NOMO-1 treated with DMSO at 0.1 percent for 48 hours (cell line): ENCODE measurements around the gene PCDHB5.
"Not testable (repeated sequence)": the region's sequence is repeated elsewhere in the genome, so short reads cannot be mapped to it uniquely, and the experiment has no call there.

Source experiments
- DNase-seq: peaks from one replicate; lab custom pipeline; 2025; ENCODE audit not compliant: unreplicated experiment; lab: John Stamatoyannopoulos, UW

PCDHB5 gene

DNA sequence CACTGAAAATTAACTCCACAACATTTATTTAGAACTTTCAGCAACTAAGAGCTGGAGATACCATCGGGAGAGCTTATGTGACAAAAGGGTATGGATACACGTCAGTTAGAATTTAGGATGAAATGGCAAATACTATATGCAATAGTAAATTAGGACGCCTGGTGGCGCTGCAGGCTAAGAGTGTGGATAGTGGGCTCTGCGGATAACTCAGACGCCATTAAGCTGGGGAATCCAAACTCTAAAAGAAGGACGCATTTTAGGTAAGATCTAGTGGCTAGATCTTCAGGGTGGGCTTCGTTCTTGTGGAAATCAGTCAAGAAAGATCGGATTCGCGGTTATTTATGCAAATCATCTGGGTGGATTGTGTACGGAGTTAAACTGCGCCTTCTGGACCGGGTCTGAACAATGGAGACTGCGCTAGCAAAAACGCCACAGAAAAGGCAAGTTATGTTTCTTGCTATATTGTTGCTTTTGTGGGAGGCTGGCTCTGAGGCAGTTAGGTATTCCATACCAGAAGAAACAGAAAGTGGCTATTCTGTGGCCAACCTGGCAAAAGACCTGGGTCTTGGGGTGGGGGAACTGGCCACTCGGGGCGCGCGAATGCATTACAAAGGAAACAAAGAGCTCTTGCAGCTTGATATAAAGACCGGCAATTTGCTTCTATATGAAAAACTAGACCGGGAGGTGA lies at the start of gene PCDHB5:
Gene PCDHB5 (plus strand): TSS at position 177 of the 688 bp plus-strand sequence. CDS start 229 bp downstream, at position 406.
- DNase-seq: no peak

DNA sequence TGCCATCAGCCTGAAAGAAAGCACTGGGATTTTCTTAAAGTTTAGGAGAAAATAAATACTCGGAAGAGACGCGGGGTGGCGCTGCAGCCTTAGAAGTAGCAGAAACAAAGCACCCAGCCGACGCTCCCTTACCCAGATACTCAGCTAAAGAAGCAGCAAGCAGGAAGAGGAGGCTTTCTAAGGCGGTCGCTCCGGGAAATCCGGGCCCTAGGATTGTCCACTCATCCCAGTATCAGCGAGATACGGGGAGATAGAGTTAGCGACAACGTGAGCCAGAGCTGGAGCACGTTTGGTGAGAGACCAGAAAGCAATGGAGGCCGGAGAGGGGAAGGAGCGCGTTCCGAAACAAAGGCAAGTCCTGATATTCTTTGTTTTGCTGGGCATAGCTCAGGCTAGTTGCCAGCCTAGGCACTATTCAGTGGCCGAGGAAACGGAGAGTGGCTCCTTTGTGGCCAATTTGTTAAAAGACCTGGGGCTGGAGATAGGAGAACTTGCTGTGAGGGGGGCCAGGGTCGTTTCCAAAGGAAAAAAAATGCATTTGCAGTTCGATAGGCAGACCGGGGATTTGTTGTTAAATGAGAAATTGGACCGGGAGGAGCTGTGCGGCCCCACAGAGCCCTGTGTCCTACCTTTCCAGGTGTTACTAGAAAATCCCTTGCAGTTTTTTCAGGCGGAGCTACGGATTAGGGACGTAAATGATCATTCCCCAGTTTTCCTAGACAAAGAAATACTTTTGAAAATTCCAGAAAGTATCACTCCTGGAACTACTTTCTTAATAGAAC lies 40.3 kb upstream of the PCDHB5 start, which contains the start of gene PCDHB2:
Gene PCDHB2 (plus strand): TSS at position 135 of the 782 bp plus-strand sequence. CDS start 176 bp downstream, at position 311.
- no peak for DNase-seq

DNA sequence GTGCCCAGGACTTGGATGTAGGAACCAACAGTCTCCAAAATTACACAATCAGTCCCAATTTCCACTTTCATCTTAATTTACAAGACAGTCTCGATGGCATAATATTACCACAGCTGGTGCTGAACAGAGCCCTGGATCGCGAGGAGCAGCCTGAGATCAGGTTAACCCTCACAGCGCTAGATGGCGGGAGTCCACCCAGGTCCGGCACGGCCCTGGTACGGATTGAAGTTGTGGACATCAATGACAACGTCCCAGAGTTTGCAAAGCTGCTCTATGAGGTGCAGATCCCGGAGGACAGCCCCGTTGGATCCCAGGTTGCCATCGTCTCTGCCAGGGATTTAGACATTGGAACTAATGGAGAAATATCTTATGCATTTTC lies 39.8 kb upstream of the PCDHB5 start:
- no peak for DNase-seq

GRCh38 chr5:141096181-141096580 lies 38.8 kb upstream of the PCDHB5 start:
- DNase-seq: not testable (repeated sequence)

DNA sequence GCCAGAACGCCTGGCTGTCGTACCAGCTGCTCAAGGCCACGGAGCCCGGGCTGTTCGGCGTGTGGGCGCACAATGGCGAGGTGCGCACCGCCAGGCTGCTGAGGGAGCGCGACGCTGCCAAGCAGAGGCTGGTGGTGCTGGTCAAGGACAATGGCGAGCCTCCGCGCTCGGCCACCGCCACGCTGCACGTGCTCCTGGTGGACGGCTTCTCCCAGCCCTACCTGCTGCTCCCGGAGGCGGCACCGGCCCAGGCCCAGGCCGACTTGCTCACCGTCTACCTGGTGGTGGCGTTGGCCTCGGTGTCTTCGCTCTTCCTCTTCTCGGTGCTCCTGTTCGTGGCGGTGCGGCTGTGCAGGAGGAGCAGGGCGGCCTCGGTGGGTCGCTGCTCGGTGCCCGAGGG lies 38.4 kb upstream of the PCDHB5 start:
- DNase-seq: not testable (repeated sequence)

- DNase-seq: no peak
Measured at GRCh38 chr5:141100243-141100805, 34.7 kb upstream of the PCDHB5 start, which contains the start of gene PCDHB3. PCDHB3 (plus strand) TSS chr5:141100473; CDS start chr5:141100650, 177 bp downstream.

DNA sequence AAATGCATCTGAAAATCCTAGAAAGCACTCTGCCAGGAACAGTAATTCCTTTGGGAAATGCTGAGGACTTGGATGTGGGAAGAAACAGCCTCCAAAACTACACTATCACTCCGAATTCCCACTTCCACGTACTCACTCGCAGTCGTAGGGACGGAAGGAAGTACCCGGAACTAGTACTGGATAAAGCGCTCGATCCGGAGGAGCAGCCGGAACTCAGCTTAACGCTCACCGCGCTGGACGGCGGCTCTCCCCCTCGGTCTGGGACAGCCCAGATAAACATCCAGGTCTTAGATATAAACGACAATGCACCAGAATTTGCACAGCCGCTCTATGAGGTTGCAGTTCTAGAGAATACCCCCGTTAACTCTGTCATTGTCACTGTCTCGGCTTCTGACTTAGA lies 33.9 kb upstream of the PCDHB5 start:
- DNase-seq: no peak

GRCh38 chr5:141102070-141102469 lies 32.9 kb upstream of the PCDHB5 start:
- DNase-seq: not testable (repeated sequence)

GRCh38 chr5:141102471-141102870 lies 32.5 kb upstream of the PCDHB5 start:
- not testable (repeated sequence) for DNase-seq

GRCh38 chr5:141105350-141105749 lies 29.7 kb upstream of the PCDHB5 start:
- no peak for DNase-seq

- DNase-seq: no peak
Measured at GRCh38 chr5:141119250-141119649, 15.8 kb upstream of the PCDHB5 start.

DNA sequence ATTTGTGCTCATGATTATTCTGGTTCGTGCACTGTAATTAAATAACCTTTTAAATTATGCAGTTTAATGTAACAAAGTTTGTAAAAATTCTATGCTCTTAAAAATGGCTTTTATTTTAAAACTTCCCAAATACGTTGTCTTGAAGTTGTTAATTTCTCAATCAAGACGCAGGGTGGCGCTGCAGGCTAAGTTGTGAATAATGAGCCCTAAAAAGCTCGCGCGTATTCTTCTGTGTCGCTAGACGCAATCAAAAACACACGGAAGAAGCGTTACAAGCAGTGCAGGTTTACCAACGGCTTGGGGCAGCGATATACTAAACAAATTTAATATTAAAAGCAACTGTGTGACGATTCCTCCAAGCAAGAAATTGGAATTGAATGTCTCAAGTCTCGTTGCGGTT lies 13.4 kb upstream of the PCDHB5 start, which contains the start of gene PCDHB4:
Gene PCDHB4 (plus strand): TSS at position 256 of the 400 bp plus-strand sequence. CDS start 181 bp downstream, outside the sequence.
- DNase-seq: no peak

- no peak for DNase-seq
Measured at GRCh38 chr5:141121985-141122384, 13.0 kb upstream of the PCDHB5 start.

GRCh38 chr5:141123396-141124135 lies 11.4 kb upstream of the PCDHB5 start:
- not testable (repeated sequence) for DNase-seq

DNA sequence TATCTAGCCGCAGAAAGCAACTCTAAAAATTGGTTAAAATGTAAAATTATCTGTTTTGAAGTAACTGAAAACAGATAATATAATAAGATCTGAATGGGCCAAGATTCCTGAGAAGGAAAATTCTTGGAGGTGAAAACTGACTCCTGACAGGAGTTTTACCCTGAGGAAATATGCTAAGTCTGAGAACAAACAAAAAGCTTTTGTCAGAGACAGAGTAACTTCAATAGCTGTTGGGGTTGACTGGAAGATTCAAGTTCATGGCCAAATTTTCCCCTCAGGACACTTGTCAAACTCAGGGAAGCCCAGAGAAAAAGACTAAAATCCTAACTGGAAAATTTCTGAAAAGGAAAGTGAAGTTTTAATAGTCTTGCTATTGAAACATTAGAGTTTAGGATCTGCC lies 7.7 kb upstream of the PCDHB5 start:
- no peak for DNase-seq

- DNase-seq: no peak
Measured at GRCh38 chr5:141135718-141136266, 786 bp downstream of the PCDHB5 start.

DNA sequence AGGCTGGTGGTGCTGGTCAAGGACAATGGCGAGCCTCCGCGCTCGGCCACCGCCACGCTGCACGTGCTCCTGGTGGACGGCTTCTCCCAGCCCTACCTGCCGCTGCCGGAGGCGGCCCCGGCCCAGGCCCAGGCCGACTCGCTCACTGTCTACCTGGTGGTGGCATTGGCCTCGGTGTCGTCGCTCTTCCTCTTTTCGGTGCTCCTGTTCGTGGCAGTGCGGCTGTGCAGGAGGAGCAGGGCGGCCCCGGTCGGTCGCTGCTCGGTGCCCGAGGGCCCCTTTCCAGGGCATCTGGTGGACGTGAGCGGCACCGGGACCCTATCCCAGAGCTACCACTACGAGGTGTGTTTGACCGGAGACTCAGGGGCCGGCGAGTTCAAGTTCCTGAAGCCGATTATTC lies 2.3 kb downstream of the PCDHB5 start:
- not testable (repeated sequence) for DNase-seq

GRCh38 chr5:141149812-141150211 lies 14.8 kb downstream of the PCDHB5 start, which contains the start of gene PCDHB6:
PCDHB6 (plus strand) TSS chr5:141150057; CDS start chr5:141150258, 201 bp downstream.
- no peak for DNase-seq

DNA sequence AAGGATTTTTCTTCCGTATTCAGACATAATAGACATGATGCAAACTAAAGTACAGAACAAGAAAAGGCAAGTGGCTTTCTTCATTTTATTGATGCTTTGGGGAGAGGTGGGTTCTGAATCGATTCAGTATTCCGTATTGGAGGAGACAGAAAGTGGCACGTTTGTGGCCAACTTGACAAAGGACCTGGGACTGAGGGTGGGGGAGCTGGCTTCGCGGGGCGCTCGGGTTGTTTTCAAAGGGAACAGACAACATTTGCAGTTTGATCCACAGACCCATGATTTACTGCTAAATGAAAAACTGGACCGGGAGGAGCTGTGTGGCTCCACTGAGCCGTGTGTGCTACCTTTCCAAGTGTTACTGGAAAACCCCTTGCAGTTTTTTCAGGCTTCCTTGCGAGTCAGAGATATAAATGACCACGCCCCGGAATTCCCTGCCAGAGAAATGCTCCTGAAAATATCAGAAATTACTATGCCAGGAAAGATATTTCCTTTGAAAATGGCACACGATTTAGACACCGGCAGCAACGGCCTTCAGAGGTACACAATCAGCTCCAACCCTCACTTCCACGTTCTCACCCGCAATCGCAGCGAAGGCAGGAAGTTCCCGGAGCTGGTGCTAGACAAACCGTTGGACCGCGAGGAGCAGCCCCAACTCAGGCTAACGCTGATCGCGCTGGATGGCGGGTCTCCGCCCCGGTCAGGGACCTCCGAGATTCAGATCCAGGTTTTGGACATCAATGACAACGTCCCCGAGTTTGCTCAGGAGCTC lies 15.4 kb downstream of the PCDHB5 start:
- no peak for DNase-seq

- no peak for DNase-seq
Measured at GRCh38 chr5:141150993-141151325, 16.0 kb downstream of the PCDHB5 start.
